Neural cell (in vitro differentiated cells): ENCODE data around the gene ADGRG3. TPM values are rescaled to one million over a fixed set of nuclear protein-coding genes. Genes with fewer than 3 reads are reported as not detected.

Experiments used
- H2AFZ ChIP-seq: fragments of 200-600, 300-800 bp; sonication (generic), shearing (Covaris generic); 2 replicates; pipeline ENCODE4 v1.6.0; 2014; ENCODE audit warnings: low read depth, mild to moderate bottlenecking, antibody characterized with exemption, low read length, moderate library complexity
- H3F3A ChIP-seq: fragments of 200-600 bp; shearing (Covaris generic); 2 replicates; pipeline ENCODE4 v1.6.1; 2016; ENCODE audit warnings: mild to moderate bottlenecking, moderate library complexity, mixed read lengths, antibody characterized with exemption, low read length; ENCODE audit not compliant: insufficient read depth, poor library complexity, severe bottlenecking
- H3K27ac ChIP-seq: fragments of 200-600, 300-800 bp; sonication (generic), shearing (Covaris generic); 2 replicates; pipeline ENCODE4 v1.5.1; 2014; ENCODE audit warnings: mild to moderate bottlenecking, low read length, moderate library complexity
- H3K27me3 ChIP-seq: fragments of 300-800, 200-600 bp; sonication (generic), shearing (Covaris generic); 2 replicates; pipeline ENCODE4 v1.6.0; 2014; ENCODE audit warnings: mild to moderate bottlenecking, low read depth, low read length, moderate library complexity; ENCODE audit not compliant: insufficient read depth
- H3K36me3 ChIP-seq: fragments of 300-800, 200-600 bp; sonication (generic), shearing (Covaris generic); 2 replicates; pipeline ENCODE4 v1.5.1; 2014; ENCODE audit warnings: mild to moderate bottlenecking, antibody characterized with exemption, low read length, moderate library complexity; ENCODE audit not compliant: insufficient read depth
- H3K4me2 ChIP-seq: fragments of 300-800, 200-600 bp; sonication (generic), shearing (Covaris generic); 2 replicates; pipeline ENCODE4 v1.6.0; 2014; ENCODE audit warnings: mild to moderate bottlenecking, low read length
- H3K4me3 ChIP-seq: fragments of 300-800, 200-600 bp; sonication (generic), shearing (Covaris generic); 2 replicates; pipeline ENCODE4 v1.5.1; 2014; ENCODE audit warnings: mild to moderate bottlenecking, low read length, moderate library complexity
- H3K79me2 ChIP-seq: fragments of 200-600 bp; shearing (Covaris generic); replicated peaks from 2 replicates; pipeline ENCODE4 v1.6.0; 2014; ENCODE audit warnings: mild to moderate bottlenecking, low read length, moderate library complexity; ENCODE audit not compliant: insufficient read depth
- H3K9ac ChIP-seq: fragments of 300-800, 200-600 bp; sonication (generic), shearing (Covaris generic); 2 replicates; pipeline ENCODE4 v1.6.1; 2016; ENCODE audit warnings: mild to moderate bottlenecking, low read length, mixed read lengths
- H3K9me2 ChIP-seq: fragments of 200-600 bp; shearing (Covaris generic); 2 replicates; pipeline ENCODE4 v1.6.1; 2016; ENCODE audit warnings: mild to moderate bottlenecking, low read length, mixed read lengths; ENCODE audit not compliant: insufficient read depth
- H3K9me3 ChIP-seq: fragments of 200-600, 300-800 bp; sonication (generic), shearing (Covaris generic); 2 replicates; pipeline ENCODE4 v1.6.1; 2016; ENCODE audit warnings: mild to moderate bottlenecking, mixed run types, low read length, moderate library complexity, mixed read lengths
- H4K20me1 ChIP-seq: fragments of 200-600 bp; shearing (Covaris generic); 2 replicates; pipeline ENCODE4 v1.6.1; 2016; ENCODE audit warnings: mild to moderate bottlenecking, mixed run types; ENCODE audit not compliant: insufficient read depth
- EP300 ChIP-seq: fragments of 450-650 bp; conservative IDR thresholded peaks from 2 replicates; pipeline ENCODE4 v1.6.1; 2014; ENCODE audit warnings: antibody characterized with exemption, mild to moderate bottlenecking, moderate library complexity; ENCODE audit not compliant: poor library complexity, severe bottlenecking
- EZH2 ChIP-seq: fragments of 200-600, 300-800 bp; shearing (Covaris generic), sonication (generic); IDR thresholded peaks from 2 replicates; pipeline ENCODE4 v1.6.1; 2014; ENCODE audit warnings: antibody characterized with exemption, low read length, borderline replicate concordance, mild to moderate bottlenecking; ENCODE audit not compliant: insufficient read depth, poor library complexity, severe bottlenecking
- MXI1 ChIP-seq: fragments of 450-650 bp; conservative IDR thresholded peaks from 2 replicates; pipeline ENCODE4 v1.6.1; 2014; ENCODE audit warnings: antibody characterized with exemption, mild to moderate bottlenecking; ENCODE audit not compliant: poor library complexity, severe bottlenecking
- POLR2AphosphoS5 ChIP-seq: IDR thresholded peaks from 2 replicates; pipeline ENCODE4 v1.6.1; 2012
- RAD21 ChIP-seq: fragments of 450-650 bp; conservative IDR thresholded peaks from 2 replicates; pipeline ENCODE4 v1.6.1; 2014; ENCODE audit warnings: antibody characterized with exemption, mild to moderate bottlenecking, moderate library complexity
- REST ChIP-seq: IDR thresholded peaks from 2 replicates; pipeline ENCODE4 v1.6.1; 2012; ENCODE audit warnings: borderline replicate concordance
- SMC3 ChIP-seq: fragments of 450-650 bp; conservative IDR thresholded peaks from 2 replicates; pipeline ENCODE4 v1.6.1; 2014; ENCODE audit warnings: antibody characterized with exemption, mild to moderate bottlenecking, moderate library complexity; ENCODE audit not compliant: poor library complexity
- TAF1 ChIP-seq: IDR thresholded peaks from 2 replicates; pipeline ENCODE4 v1.6.1; 2012; ENCODE audit warnings: low read depth
- polyA plus RNA-seq: library from polyadenylated mRNA; depleted of rRNA; stranded (reverse); fragments of >200 nt; gene quantifications from 2 replicates; pipeline ENCODE4 v1.2.3, GENCODE V29; 2014
- TF ChIP-seq, protein P1 (sequence below): fragments of 450-650 bp; IDR thresholded peaks from 2 replicates; pipeline ENCODE4 v1.5.1; 2014; ENCODE audit warnings: antibody characterized with exemption, mild to moderate bottlenecking, moderate library complexity; ENCODE audit not compliant: poor library complexity, severe bottlenecking

Gene ADGRG3
- polyA plus RNA-seq, 1 donor from 2014 or later, result 0.62 TPM

- Histone ChIP-seq H4K20me1 (no peaks in the 10 kb centered on the region), H3K9ac (no peak overlapping the region), H3K27me3 (no peaks in the 10 kb centered on the region), H2AFZ (no peak overlapping the region), H3K36me3 (no peaks in the 10 kb centered on the region), H3K4me3 (no peak overlapping the region), H3K79me2 (no peaks in the 10 kb centered on the region), H3F3A (no peaks in the 10 kb centered on the region), H3K4me2 (no peak overlapping the region), H3K9me3 (no peaks in the 10 kb centered on the region), H3K27ac (no peak overlapping the region), H3K9me2 (no peaks in the 10 kb centered on the region)
- TF ChIP-seq RAD21 (no peak), SMC3 (no peak), EP300 (no peak), REST (no peak), EZH2 (no peak), MXI1 (no peak), TAF1 (no peak), POLR2AphosphoS5 (no peak)
- TF ChIP-seq, protein P1, sequence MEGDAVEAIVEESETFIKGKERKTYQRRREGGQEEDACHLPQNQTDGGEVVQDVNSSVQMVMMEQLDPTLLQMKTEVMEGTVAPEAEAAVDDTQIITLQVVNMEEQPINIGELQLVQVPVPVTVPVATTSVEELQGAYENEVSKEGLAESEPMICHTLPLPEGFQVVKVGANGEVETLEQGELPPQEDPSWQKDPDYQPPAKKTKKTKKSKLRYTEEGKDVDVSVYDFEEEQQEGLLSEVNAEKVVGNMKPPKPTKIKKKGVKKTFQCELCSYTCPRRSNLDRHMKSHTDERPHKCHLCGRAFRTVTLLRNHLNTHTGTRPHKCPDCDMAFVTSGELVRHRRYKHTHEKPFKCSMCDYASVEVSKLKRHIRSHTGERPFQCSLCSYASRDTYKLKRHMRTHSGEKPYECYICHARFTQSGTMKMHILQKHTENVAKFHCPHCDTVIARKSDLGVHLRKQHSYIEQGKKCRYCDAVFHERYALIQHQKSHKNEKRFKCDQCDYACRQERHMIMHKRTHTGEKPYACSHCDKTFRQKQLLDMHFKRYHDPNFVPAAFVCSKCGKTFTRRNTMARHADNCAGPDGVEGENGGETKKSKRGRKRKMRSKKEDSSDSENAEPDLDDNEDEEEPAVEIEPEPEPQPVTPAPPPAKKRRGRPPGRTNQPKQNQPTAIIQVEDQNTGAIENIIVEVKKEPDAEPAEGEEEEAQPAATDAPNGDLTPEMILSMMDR, result no peak
Measured at GRCh38 chr16:57675741-57676551, 7.8 kb downstream of the ADGRG3 start.

DNA sequence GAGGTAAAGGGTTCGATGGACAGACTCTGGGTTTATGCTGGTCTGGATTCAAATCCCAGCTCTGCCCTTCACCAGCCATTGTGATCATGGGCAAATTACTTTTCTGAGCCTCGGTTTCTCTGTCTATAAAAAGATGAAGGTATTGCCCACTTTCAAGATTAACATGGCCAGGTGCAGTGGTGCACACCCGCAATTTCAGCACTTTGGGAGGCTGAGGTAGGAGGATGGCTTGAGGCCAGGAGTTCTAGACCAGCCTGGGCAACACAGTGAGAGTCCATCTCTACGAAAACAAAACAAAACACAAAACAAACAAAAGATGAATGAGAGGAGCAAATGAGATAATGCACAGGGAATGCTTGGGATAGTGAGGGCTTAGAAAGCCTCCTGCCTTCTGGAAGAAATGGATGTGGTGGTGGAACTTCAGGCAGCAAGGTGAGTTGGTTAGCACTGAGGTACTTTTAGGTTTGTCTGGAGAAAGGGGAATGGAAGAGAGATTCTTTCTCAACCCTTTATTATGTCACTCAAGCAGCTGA is 8.5 kb downstream of the ADGRG3 start:
- H3K4me2 ChIP-seq, result no peak overlapping the region

More for the DNA sequence above, 8.5 kb downstream of the ADGRG3 start:
- Histone ChIP-seq H3K27ac (no peak overlapping the region), H3F3A (no peaks in the 10 kb centered on the region), H4K20me1 (no peaks in the 10 kb centered on the region), H3K79me2 (no peaks in the 10 kb centered on the region), H3K36me3 (no peaks in the 10 kb centered on the region), H3K4me3 (no peak overlapping the region), H3K9me3 (no peaks in the 10 kb centered on the region), H2AFZ (no peak overlapping the region), H3K27me3 (no peaks in the 10 kb centered on the region), H3K9me2 (no peaks in the 10 kb centered on the region), H3K9ac (no peak overlapping the region)
- TF ChIP-seq POLR2AphosphoS5, result no peak
- no peak for TF ChIP-seq REST
- no peak for TF ChIP-seq RAD21
- no peak for TF ChIP-seq MXI1
- TF ChIP-seq, protein P1, result no peak
- no peak for TF ChIP-seq TAF1
- no peak for TF ChIP-seq SMC3
- TF ChIP-seq EP300, result no peak
- TF ChIP-seq EZH2, result no peak
